ENCODE data around the gene ATP6V1F.
"Not testable (repeated sequence)": the region's sequence is repeated elsewhere in the genome, so short reads cannot be mapped to it uniquely, and the experiment has no call there.

ATP6V1F gene

DNA sequence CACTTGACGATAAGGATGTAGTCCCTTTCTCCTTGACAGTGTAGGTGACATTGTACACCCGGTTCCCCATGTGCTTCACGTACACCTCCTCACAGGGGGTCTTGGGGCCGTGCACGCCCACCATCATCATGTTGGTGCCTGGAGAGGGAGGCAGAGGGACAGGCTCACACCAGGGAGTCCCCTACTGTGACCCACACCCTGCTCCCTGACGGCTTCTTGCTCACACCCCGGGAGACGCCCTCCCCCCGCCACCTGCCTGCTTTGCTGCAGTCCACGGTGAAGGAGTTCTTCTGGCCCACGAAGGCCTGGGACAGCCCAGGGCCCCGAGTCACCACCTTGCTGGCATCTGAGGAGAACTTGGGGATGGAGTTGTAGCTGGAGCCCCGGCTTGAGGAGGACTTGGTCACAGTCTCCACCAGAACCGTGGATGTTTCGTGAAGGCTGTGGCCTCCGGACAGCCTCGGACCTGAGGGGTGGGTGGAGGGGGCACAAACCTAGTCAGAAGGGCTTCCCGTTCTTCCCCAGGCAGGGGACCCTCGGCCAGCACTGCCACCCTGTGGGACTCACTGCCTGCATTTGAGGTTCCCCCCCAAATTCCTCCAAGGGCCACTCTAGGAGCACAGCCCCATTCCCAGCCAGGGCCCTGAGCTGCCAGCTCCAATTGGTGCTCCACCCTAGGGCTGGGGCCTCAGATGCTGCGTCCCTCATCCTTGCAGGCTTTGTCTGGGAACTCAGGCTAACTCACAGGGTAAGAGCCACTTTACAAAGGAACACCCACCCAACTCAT is 50.2 kb downstream of the ATP6V1F start:
- not testable (repeated sequence) for H3K36me3 ChIP-seq (ENCODE audit: control insufficient read depth, insufficient read depth, low read length, severe bottlenecking); DNase-seq (ENCODE audit: low read depth); H3K9me3 ChIP-seq (ENCODE audit: control insufficient read depth, low read length); H3K9ac ChIP-seq (ENCODE audit: low read length); H3K4me3 ChIP-seq (ENCODE audit: low read length)
- Histone ChIP-seq H3K4me1 (ENCODE audit: control insufficient read depth, insufficient read depth, low read length) (peaks cover 11% of the 10 kb centered on the region), H3K27me3 (replicated peaks; ENCODE audit: control insufficient read depth, insufficient read depth, low read length) (peaks cover 64% of the 10 kb centered on the region)

DNA sequence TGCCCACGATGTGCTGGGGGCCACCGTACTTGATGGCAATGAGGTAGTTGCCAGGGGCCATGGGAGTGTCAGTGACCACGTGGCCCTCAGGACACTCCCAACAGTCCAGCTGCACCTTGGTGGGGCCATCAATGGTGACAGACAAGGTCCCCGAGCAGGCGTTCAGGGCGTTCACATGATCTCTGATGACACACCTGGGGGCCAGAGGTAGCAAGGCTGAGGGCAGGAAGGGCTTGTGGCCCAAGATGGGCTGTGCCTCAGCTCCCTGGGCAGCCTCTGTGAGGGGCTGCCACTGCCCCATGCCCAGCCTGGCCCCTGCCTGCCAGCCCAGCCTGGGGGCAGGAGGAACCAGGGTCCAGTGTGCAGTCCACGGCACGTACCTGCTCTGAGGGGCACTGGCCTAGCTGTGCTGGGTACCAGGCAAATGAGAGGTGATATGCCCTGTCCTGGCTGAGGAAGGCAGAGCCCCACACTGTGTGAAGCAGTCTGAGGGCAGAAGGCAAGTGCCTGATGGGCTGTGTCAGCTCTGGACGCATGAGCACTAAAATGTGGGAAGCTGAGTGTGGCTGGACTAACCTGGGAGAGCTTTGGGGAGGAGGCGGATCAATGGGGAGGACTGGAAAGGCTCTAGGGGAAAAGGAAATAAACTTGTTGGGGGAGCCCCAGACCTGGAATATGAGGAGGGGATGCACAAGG is 51.4 kb downstream of the ATP6V1F start:
- Histone ChIP-seq H3K4me3 (ENCODE audit: low read length) (no peak overlapping the region), H3K9ac (ENCODE audit: low read length) (no peak overlapping the region), H3K4me1 (ENCODE audit: control insufficient read depth, insufficient read depth, low read length) (peaks cover 11% of the 10 kb centered on the region), H3K27me3 (replicated peaks; ENCODE audit: control insufficient read depth, insufficient read depth, low read length) (peaks cover 65% of the 10 kb centered on the region), H3K9me3 (ENCODE audit: control insufficient read depth, low read length) (no peaks in the 10 kb centered on the region), H3K36me3 (ENCODE audit: control insufficient read depth, insufficient read depth, low read length, severe bottlenecking) (no peaks in the 10 kb centered on the region)
- no peak for DNase-seq (ENCODE audit: low read depth)

DNA sequence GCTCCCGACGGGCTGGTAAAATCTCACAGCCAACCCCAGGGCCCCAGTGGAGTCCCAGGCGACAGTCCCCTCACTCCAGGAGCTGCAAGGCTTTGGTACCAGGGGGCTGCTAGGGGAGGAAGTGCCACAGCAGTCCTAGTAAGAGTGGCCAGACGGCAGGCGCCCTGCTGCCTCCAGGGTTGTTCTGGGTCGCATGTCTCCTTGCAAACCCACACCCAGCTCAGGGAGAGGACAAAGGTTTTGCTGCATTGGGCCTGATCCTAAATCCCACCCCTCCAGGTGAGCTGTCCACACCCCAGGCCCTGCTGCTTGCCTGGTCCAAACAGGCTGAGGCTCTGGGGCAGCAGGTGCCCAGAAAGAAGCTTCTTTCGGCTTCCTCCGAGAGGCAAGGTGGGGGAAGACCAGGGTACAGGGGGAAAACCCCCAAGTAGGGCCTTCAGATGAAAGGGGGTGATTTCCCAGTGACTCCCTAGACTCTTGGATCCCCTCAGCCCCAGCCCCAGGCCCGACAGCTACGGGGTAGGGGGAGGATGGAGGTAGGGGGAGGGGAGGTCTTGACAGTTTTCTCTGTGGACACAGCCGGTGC is 52.0 kb downstream of the ATP6V1F start:
- peaks cover 6% of the 10 kb centered on the region for H3K4me1 ChIP-seq (ENCODE audit: control insufficient read depth, insufficient read depth, low read length)
- peaks cover 65% of the 10 kb centered on the region for H3K27me3 ChIP-seq (replicated peaks; ENCODE audit: control insufficient read depth, insufficient read depth, low read length)
- no peaks in the 10 kb centered on the region for H3K9me3 ChIP-seq (ENCODE audit: control insufficient read depth, low read length)
- no peak for DNase-seq (ENCODE audit: low read depth)
- H3K9ac ChIP-seq (ENCODE audit: low read length): no peak overlapping the region
- H3K4me3 ChIP-seq (ENCODE audit: low read length): no peak overlapping the region
- H3K36me3 ChIP-seq (ENCODE audit: control insufficient read depth, insufficient read depth, low read length, severe bottlenecking): no peaks in the 10 kb centered on the region

DNA sequence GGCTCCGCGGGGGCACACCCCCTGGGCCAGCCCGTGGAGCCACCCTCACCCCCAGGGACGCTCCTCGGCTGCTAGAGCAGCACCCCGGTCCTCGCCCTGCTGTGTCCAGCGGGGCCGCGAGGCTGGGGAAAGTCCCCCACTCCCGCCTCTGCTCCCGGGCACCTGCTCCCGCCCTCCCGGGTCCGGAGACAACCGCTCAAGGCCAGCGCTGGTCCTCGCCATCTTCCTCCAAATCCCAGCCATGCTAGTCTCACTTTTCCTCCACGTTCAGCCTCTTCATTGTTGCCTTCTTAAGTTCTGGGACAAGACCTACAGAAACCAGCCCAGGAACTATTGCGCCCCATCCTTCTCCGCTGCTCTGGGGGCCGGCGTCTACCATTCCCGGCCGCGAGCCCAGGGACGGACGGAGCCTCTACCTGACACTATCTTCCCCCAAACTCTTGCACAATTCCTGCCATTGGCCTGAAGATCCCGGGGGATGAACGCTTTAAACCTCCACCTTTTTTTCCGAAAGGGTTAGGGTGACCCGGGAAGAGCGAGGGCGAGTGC is 52.7 kb downstream of the ATP6V1F start:
- Histone ChIP-seq H3K9me3 (ENCODE audit: control insufficient read depth, low read length) (no peaks in the 10 kb centered on the region), H3K9ac (ENCODE audit: low read length) (no peak overlapping the region), H3K36me3 (ENCODE audit: control insufficient read depth, insufficient read depth, low read length, severe bottlenecking) (no peaks in the 10 kb centered on the region), H3K4me3 (ENCODE audit: low read length) (no peak overlapping the region), H3K4me1 (ENCODE audit: control insufficient read depth, insufficient read depth, low read length) (no peaks in the 10 kb centered on the region), H3K27me3 (replicated peaks; ENCODE audit: control insufficient read depth, insufficient read depth, low read length) (peaks cover 66% of the 10 kb centered on the region)
- DNase-seq (ENCODE audit: low read depth): no peak

All from adipocyte (in vitro differentiated cells).